ENCODE data around the gene FHOD3. TPM values are rescaled to one million over a fixed set of nuclear protein-coding genes. Genes with fewer than 3 reads are reported as not detected.

The FHOD3 gene
- total RNA-seq, 1 donor from 2014 or later, result 346 TPM

DNA sequence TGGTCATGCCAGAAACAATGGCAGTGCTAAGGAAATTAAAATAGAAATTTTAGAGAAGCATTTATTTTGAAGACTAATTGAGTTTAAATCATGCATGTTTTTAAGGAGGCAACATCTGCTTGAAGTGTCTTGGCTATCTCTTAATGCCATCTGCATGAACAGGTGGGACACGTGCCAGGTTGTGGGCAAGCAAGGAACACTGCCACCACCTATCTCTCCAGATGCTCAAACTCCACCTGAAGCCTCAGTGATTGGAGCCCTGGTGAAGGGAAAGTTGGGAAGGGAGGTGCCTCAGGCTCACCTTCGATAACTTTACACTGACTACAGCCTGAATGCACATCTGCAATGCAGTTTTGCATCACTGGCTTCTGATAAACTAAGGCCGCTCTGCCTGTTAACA is 439.8 kb downstream of the FHOD3 start:
- peaks cover 16% of the 10 kb centered on the region for H3K36me3 ChIP-seq
- no peak for DNase-seq

DNA sequence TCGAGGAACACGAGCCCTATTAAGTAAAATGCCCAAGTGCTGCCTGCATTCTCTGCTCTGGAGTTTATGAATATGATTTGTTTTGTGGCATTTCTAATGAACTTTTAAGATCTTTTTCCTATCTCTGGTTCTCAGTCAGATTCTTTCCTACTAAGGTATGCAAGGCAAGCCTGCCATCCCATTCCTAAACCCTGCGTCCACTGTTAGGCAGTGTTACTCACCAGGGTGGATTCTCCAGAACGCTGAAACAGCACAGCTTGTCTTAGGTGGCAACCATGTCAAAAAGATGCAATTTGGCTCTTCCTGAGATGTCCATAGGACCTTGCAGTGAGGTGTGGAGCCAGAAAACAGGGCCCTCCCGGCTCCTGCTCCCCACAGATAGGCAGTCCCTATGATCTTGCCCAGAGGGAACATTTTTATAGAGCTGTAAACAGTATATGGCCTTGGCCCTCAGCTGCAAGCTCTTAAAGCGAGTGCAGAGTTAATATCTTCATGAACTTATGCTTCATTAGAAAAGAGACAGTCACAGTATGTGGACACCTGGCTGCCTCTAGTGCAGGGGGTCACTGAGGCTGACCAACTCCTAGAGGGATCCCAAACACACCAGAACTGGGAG is 446.9 kb downstream of the FHOD3 start:
- Histone ChIP-seq H3K9me3 (replicated peaks) (no peaks in the 10 kb centered on the region), H3K4me3 (no peak overlapping the region), H3K27me3 (ENCODE audit: low read depth) (no peaks in the 10 kb centered on the region), H3K36me3 (peaks cover 19% of the 10 kb centered on the region), H3K27ac (replicated peaks) (no peak overlapping the region), H3K4me1 (no peaks in the 10 kb centered on the region)
- TF ChIP-seq, protein P1, sequence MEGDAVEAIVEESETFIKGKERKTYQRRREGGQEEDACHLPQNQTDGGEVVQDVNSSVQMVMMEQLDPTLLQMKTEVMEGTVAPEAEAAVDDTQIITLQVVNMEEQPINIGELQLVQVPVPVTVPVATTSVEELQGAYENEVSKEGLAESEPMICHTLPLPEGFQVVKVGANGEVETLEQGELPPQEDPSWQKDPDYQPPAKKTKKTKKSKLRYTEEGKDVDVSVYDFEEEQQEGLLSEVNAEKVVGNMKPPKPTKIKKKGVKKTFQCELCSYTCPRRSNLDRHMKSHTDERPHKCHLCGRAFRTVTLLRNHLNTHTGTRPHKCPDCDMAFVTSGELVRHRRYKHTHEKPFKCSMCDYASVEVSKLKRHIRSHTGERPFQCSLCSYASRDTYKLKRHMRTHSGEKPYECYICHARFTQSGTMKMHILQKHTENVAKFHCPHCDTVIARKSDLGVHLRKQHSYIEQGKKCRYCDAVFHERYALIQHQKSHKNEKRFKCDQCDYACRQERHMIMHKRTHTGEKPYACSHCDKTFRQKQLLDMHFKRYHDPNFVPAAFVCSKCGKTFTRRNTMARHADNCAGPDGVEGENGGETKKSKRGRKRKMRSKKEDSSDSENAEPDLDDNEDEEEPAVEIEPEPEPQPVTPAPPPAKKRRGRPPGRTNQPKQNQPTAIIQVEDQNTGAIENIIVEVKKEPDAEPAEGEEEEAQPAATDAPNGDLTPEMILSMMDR (IDR thresholded peaks at IDR 0.05; ENCODE audit: borderline replicate concordance), result no peak
- DNase-seq, result no peak
- intact Hi-C loops (cut with micrococcal nuclease), result no loop called here

More for the DNA sequence above, 439.8 kb downstream of the FHOD3 start:
- Histone ChIP-seq H3K9me3 (replicated peaks) (no peaks in the 10 kb centered on the region), H3K27me3 (ENCODE audit: low read depth) (no peaks in the 10 kb centered on the region), H3K4me1 (no peaks in the 10 kb centered on the region), H3K27ac (replicated peaks) (no peak overlapping the region), H3K4me3 (no peak overlapping the region)
- TF ChIP-seq, protein P1 (IDR thresholded peaks at IDR 0.05; ENCODE audit: borderline replicate concordance), result no peak
- intact Hi-C loops (cut with micrococcal nuclease), result no loop called here

DNA sequence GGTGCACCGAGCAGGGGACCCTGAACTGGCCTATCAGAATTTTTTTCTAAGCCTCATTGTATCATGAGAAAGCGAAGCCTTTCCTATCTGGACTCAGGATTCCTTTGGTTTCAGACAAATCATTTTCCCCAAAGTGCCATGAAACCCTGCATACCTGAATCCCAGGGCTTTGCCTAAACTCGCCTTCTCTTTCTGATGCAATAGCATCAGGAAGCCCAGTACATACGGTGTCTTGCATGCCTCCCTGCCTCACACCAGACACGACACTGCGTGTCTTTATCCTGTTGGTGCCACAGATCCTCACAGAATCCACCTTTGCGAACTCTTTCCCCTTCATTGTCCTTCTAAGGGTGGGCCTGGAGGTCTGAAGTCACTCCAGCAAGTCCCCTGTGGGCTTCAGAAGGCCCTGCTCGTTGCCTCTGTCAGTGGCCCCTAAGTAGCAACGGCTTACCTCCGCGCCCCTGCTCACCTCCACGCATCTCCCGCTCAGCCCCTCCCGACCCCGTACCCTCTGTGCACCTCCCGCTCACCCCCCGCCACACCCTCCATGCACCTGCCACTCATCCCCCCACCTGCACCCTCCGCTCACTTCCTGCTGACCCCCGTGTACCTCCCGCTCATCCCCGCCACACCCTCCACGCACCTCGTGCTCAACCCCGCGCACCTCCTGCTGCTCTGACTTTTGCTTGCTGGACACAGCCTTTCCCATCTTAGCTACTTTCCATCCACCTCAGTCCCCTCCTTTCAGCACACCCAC is 447.9 kb downstream of the FHOD3 start:
- DNase-seq, result no peak
- intact Hi-C loops (cut with micrococcal nuclease), result no loop called here
- Histone ChIP-seq H3K36me3 (peaks cover 19% of the 10 kb centered on the region), H3K4me3 (no peak overlapping the region), H3K27me3 (ENCODE audit: low read depth) (no peaks in the 10 kb centered on the region), H3K4me1 (no peaks in the 10 kb centered on the region), H3K27ac (replicated peaks) (no peak overlapping the region), H3K9me3 (replicated peaks) (no peaks in the 10 kb centered on the region)
- TF ChIP-seq, protein P1 (IDR thresholded peaks at IDR 0.05; ENCODE audit: borderline replicate concordance), result no peak

DNA sequence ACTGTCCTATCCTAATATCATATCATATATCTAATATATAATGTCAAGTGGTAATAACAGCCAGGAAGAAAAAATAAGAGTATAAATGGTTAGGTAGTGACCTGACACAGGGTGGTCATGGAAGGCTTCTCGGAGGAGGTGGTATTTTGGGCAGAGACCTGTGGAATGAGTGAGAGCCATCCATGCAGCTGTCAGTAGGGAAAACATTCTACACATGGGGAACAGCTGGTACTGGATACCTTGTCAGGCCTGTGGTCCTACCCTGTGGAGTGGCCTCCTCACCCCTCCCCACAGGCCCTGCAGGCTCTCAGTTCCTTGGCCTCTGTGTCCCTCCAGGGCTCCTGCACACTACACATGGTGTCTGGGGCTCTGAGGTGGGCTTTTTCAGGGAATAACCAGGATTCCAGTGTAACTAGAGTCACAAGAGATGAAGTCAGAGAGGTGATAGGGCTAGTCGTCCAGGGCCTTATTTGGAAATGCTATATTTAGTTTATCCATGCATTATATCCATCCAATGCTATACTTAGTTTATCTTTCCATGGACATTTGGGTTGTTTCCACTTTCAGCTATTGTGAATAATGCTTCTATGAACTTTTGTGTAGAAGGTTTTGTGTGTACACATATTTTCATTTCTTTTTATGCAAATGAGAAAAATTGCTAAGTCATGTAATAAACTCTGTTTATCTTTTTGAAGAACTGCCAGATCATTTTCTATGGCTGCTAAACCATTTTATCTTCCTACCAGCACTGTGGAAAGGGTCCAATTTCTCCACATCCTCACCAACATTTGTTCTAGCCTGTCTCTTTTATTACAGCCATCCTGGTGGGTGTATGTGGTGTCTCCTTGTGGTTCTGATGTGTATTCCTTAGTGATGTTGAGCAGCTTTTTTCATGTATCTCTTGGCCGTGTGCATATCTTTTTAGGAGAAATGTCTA is 455.7 kb downstream of the FHOD3 start:
- no peaks in the 10 kb centered on the region for H3K27me3 ChIP-seq (ENCODE audit: low read depth)
- intact Hi-C loops (cut with micrococcal nuclease), result loop anchor here (10.0 kb wide), 1 partner anchor 62 kb away; no protein-coding TSS in a partner anchor
- no peaks in the 10 kb centered on the region for H3K36me3 ChIP-seq
- TF ChIP-seq, protein P1 (IDR thresholded peaks at IDR 0.05; ENCODE audit: borderline replicate concordance), result no peak
- no peak overlapping the region for H3K4me3 ChIP-seq
- H3K27ac ChIP-seq (replicated peaks), result peak overlapping the region; percentile 51
- H3K9me3 ChIP-seq (replicated peaks), result no peaks in the 10 kb centered on the region
- no peak for DNase-seq
- peaks cover 33% of the 10 kb centered on the region for H3K4me1 ChIP-seq

DNA sequence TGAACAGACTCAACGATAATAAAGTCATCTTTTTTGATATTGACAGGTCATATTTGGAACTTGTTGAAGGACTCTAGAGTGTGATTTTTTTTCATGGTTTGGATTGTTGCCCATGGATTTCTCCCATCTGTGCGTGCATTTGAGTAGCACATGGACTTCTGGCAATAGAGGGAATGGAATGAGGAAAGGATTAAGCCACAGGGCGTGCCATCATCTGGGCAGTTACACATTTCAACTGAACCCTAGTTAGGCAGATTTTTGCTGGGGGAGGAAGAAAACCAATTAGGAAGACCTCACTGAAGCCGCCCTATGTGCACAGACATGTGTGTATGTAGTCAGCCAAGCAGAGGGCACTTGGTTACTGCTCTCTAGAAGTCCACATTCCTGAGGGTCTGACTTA is 458.7 kb downstream of the FHOD3 start:
- Histone ChIP-seq H3K4me3 (no peak overlapping the region), H3K4me1 (peaks cover 38% of the 10 kb centered on the region), H3K9me3 (replicated peaks) (no peaks in the 10 kb centered on the region), H3K27ac (replicated peaks) (no peak overlapping the region), H3K27me3 (ENCODE audit: low read depth) (no peaks in the 10 kb centered on the region), H3K36me3 (peaks cover 6% of the 10 kb centered on the region)
- TF ChIP-seq, protein P1 (IDR thresholded peaks at IDR 0.05; ENCODE audit: borderline replicate concordance), result no peak
- intact Hi-C loops (cut with micrococcal nuclease), result loop anchor here (5.0 to 10.0 kb wide), 2 partner anchors 59 to 69 kb away; no protein-coding TSS in a partner anchor
- DNase-seq, result no peak

Measured in left ventricle myocardium inferior (tissue), 1 donor.